Spinal cord (tissue), 10 donors: ENCODE results near the gene SH3BGRL. TPM values are rescaled to one million over a fixed set of nuclear protein-coding genes. Genes with fewer than 3 reads are reported as not detected.
"Not testable (repeated sequence)": the region's sequence is repeated elsewhere in the genome, so short reads cannot be mapped to it uniquely, and the experiment has no call there.

Source experiments
- DNase-seq, 6 donors: peaks; one replicate each; pipeline versions ENCODE4 v3.0.0 to v3.0.0-alpha.2; 2013 to 2015; ENCODE audit warnings: low spot score in 6 of 6, low read depth in 4 of 6
- H3K27ac ChIP-seq: one replicate; pipeline ENCODE4 v1.5.1; 2013; ENCODE audit warnings: low read depth, low read length, control low read depth
- H3K27me3 ChIP-seq: one replicate; pipeline ENCODE4 v1.6.1; 2013; ENCODE audit warnings: low read length; ENCODE audit not compliant: control insufficient read depth, insufficient read depth
- H3K36me3 ChIP-seq: one replicate; pipeline ENCODE4 v1.6.1; 2013; ENCODE audit warnings: low read length; ENCODE audit not compliant: control insufficient read depth, insufficient read depth
- H3K4me1 ChIP-seq: one replicate; pipeline ENCODE4 v1.6.1; 2013; ENCODE audit warnings: low read length; ENCODE audit not compliant: control insufficient read depth, insufficient read depth
- H3K4me3 ChIP-seq: one replicate; pipeline ENCODE4 v1.5.1; 2013; ENCODE audit warnings: low read depth, low read length, control low read depth
- H3K9me3 ChIP-seq: one replicate; pipeline ENCODE4 v1.6.1; 2013; ENCODE audit warnings: low read length; ENCODE audit not compliant: control insufficient read depth, insufficient read depth
- WGBS: methylation state at CpG from one replicate; pipeline ENCODE4 v1.1.5; 2013; ENCODE audit warnings: missing lambda C conversion rate; ENCODE audit not compliant: insufficient coverage; 5-methylcytosine and 5-hydroxymethylcytosine counted together
- polyA plus RNA-seq, 2 donors: library from polyadenylated mRNA; unstranded; fragments of 120-200 nt; gene quantifications; one replicate each; pipeline ENCODE4 v1.2.1, GENCODE V29; 2013; ENCODE audit not compliant: insufficient read length in 2 of 2
- total RNA-seq, 2 donors: library from RNA; depleted of rRNA in 1 of 2; stranded (reverse); fragments of 120-200 nt in 1 of 2; fragments of >200 nt in 1 of 2; gene quantifications; one replicate each; pipeline versions ENCODE4 v1.2.3 to v1.2.4, GENCODE V29; 2013 to 2014
- donor health status: healthy.

SH3BGRL gene
- total and polyA plus RNA-seq, 4 donors = 119 to 178 (median 137) TPM

- Histone ChIP-seq H3K4me3 (no peak overlapping the region), H3K27me3 (no peaks in the 10 kb centered on the region)
- no peak for DNase-seq
These were observed 84.7 kb downstream of the SH3BGRL start for GRCh38 chrX:81286608-81287007.

GRCh38 chrX:81291996-81292395 is 90.1 kb downstream of the SH3BGRL start:
- H3K9me3 ChIP-seq = peaks cover 17% of the 10 kb centered on the region
- no peaks in the 10 kb centered on the region for H3K36me3 ChIP-seq
- no peaks in the 10 kb centered on the region for H3K4me1 ChIP-seq
- H3K4me3 ChIP-seq = no peak overlapping the region
- DNase-seq = no peak
- 73% methylated on average over 2 of the region's 2 CpGs for WGBS
- no peak overlapping the region for H3K27ac ChIP-seq
- no peaks in the 10 kb centered on the region for H3K27me3 ChIP-seq

More at GRCh38 chrX:81286608-81287007, 84.7 kb downstream of the SH3BGRL start:
- Histone ChIP-seq H3K27ac (no peak overlapping the region), H3K9me3 (peaks cover 10% of the 10 kb centered on the region), H3K36me3 (no peaks in the 10 kb centered on the region), H3K4me1 (no peaks in the 10 kb centered on the region)
- no CpG with 5 or more reads among the region's 1 CpG for WGBS

- no peak for DNase-seq
- Histone ChIP-seq H3K36me3 (no peaks in the 10 kb centered on the region), H3K27me3 (no peaks in the 10 kb centered on the region), H3K4me1 (no peaks in the 10 kb centered on the region), H3K27ac (no peak overlapping the region), H3K9me3 (peaks cover 15% of the 10 kb centered on the region), H3K4me3 (no peak overlapping the region)
- 100% methylated on average over 1 of the region's 2 CpGs for WGBS
These were observed 92.2 kb downstream of the SH3BGRL start for GRCh38 chrX:81294101-81294500.

- H3K9me3 ChIP-seq = no peaks in the 10 kb centered on the region
- H3K27ac ChIP-seq = no peak overlapping the region
- WGBS = no CpG with 5 or more reads among the region's 1 CpG
- no peaks in the 10 kb centered on the region for H3K27me3 ChIP-seq
- no peaks in the 10 kb centered on the region for H3K36me3 ChIP-seq
- DNase-seq = no peak
- no peaks in the 10 kb centered on the region for H3K4me1 ChIP-seq
- H3K4me3 ChIP-seq = no peak overlapping the region
These were observed 100.0 kb downstream of the SH3BGRL start for GRCh38 chrX:81301877-81302276.

- Histone ChIP-seq H3K4me1 (no peaks in the 10 kb centered on the region), H3K9me3 (no peaks in the 10 kb centered on the region), H3K27me3 (no peaks in the 10 kb centered on the region), H3K4me3 (no peak overlapping the region), H3K36me3 (no peaks in the 10 kb centered on the region), H3K27ac (no peak overlapping the region)
- DNase-seq = no peak
These were observed 102.7 kb downstream of the SH3BGRL start for GRCh38 chrX:81304563-81304962.

- Histone ChIP-seq H3K27ac (no peak overlapping the region), H3K4me3 (no peak overlapping the region), H3K36me3 (no peaks in the 10 kb centered on the region), H3K4me1 (no peaks in the 10 kb centered on the region), H3K9me3 (no peaks in the 10 kb centered on the region), H3K27me3 (no peaks in the 10 kb centered on the region)
- no CpG with 5 or more reads among the region's 1 CpG for WGBS
- no peak for DNase-seq
These were observed 103.3 kb downstream of the SH3BGRL start for GRCh38 chrX:81305240-81305639.

GRCh38 chrX:81308086-81308829 is 106.4 kb downstream of the SH3BGRL start:
- 63% methylated on average over 4 of the region's 7 CpGs for WGBS
- no peaks in the 10 kb centered on the region for H3K9me3 ChIP-seq
- H3K27me3 ChIP-seq = no peaks in the 10 kb centered on the region
- no peaks in the 10 kb centered on the region for H3K4me1 ChIP-seq
- no peaks in the 10 kb centered on the region for H3K36me3 ChIP-seq
- no peak for DNase-seq
- H3K4me3 ChIP-seq = no peak overlapping the region
- H3K27ac ChIP-seq = no peak overlapping the region

- Histone ChIP-seq H3K4me3 (no peak overlapping the region), H3K4me1 (no peaks in the 10 kb centered on the region), H3K27ac (no peak overlapping the region), H3K36me3 (no peaks in the 10 kb centered on the region), H3K27me3 (no peaks in the 10 kb centered on the region), H3K9me3 (no peaks in the 10 kb centered on the region)
- WGBS = 49% methylated on average over 2 of the region's 5 CpGs
- no peak for DNase-seq
These were observed 114.3 kb downstream of the SH3BGRL start for GRCh38 chrX:81316163-81316562.

- not testable (repeated sequence) for H3K36me3 ChIP-seq, DNase-seq, H3K27me3 ChIP-seq, H3K27ac ChIP-seq, H3K9me3 ChIP-seq, H3K4me1 ChIP-seq, H3K4me3 ChIP-seq
- no CpG with 5 or more reads among the region's 1 CpG for WGBS
These were observed 129.8 kb downstream of the SH3BGRL start for GRCh38 chrX:81331653-81332052.

- peak in 1 of 6 donors; percentile 11 for DNase-seq
- H3K27me3 ChIP-seq = no peaks in the 10 kb centered on the region
- no peak overlapping the region for H3K27ac ChIP-seq
- no peaks in the 10 kb centered on the region for H3K4me1 ChIP-seq
- H3K9me3 ChIP-seq = no peaks in the 10 kb centered on the region
- no peaks in the 10 kb centered on the region for H3K36me3 ChIP-seq
- WGBS = 79% methylated on average over 3 of the region's 4 CpGs
- H3K4me3 ChIP-seq = no peak overlapping the region
These were observed 134.7 kb downstream of the SH3BGRL start for GRCh38 chrX:81336455-81337152.
